Mucosa of rectum (tissue), 2 donors: ENCODE measurements around the gene CDIPT.
"Not testable (repeated sequence)": the region's sequence is repeated elsewhere in the genome, so short reads cannot be mapped to it uniquely, and the experiment has no call there.

Experiments used
- H3K27ac ChIP-seq, 2 donors: one replicate each; pipeline ENCODE4 v1.7.0; 2013; ENCODE audit warnings: inconsistent platforms in 2 of 2, low read depth in 2 of 2, low read length in 2 of 2
- H3K27me3 ChIP-seq, 2 donors: one replicate each; pipeline ENCODE4 v1.7.0; 2013; ENCODE audit warnings: low read length in 2 of 2; ENCODE audit not compliant: control insufficient read depth in 2 of 2, insufficient read depth in 2 of 2
- H3K36me3 ChIP-seq, 2 donors: one replicate each; pipeline ENCODE4 v1.7.0; 2013; ENCODE audit warnings: low read length in 2 of 2; ENCODE audit not compliant: control insufficient read depth in 2 of 2, insufficient read depth in 2 of 2
- H3K4me1 ChIP-seq, 2 donors: one replicate each; pipeline ENCODE4 v1.7.0; 2013; ENCODE audit warnings: low read length in 2 of 2, mild to moderate bottlenecking in 1 of 2; ENCODE audit not compliant: control insufficient read depth in 2 of 2, insufficient read depth in 2 of 2
- H3K4me3 ChIP-seq, 2 donors: one replicate each; pipeline ENCODE4 v1.7.0; 2013; ENCODE audit warnings: low read length in 2 of 2
- H3K9ac ChIP-seq, 2 donors: one replicate each; pipeline ENCODE4 v1.7.0; 2013; ENCODE audit warnings: low read length in 2 of 2, low read depth in 1 of 2, mild to moderate bottlenecking in 1 of 2
- H3K9me3 ChIP-seq, 2 donors: one replicate each; pipeline ENCODE4 v1.7.0; 2013; ENCODE audit warnings: low read length in 2 of 2; ENCODE audit not compliant: control insufficient read depth in 2 of 2
- donor health status: healthy.
- donor health status: Normal muscosa, but diverticular disease.

Gene CDIPT

DNA sequence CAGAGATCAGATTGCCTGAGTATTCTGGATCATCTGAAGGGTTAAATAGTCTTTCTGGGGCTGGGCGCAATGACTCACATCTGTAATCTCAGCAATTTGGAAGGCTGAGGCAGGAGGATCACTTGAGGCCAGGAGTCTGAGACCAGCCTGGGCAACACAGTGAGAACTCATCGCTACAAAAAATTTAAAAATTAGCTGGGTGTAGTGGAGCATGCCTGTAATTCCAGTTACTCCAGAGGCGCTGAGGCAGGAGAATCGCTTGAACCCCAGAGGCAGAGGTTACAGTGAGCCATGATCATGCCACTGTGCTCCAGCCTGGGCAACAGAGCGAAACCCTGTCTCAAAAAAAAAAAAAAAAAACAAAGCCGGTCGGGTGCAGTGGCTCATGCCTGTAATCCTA, 27.1 kb downstream of the CDIPT start:
- Histone ChIP-seq H3K27me3 (no peaks in the 10 kb centered on the region), H3K27ac (no peak overlapping the region), H3K9me3 (no peaks in the 10 kb centered on the region), H3K4me1 (no peaks in the 10 kb centered on the region), H3K36me3 (peaks cover 65 to 77% of the 10 kb centered on the region in 2 donors), H3K4me3 (no peak overlapping the region), H3K9ac (no peak overlapping the region)

DNA sequence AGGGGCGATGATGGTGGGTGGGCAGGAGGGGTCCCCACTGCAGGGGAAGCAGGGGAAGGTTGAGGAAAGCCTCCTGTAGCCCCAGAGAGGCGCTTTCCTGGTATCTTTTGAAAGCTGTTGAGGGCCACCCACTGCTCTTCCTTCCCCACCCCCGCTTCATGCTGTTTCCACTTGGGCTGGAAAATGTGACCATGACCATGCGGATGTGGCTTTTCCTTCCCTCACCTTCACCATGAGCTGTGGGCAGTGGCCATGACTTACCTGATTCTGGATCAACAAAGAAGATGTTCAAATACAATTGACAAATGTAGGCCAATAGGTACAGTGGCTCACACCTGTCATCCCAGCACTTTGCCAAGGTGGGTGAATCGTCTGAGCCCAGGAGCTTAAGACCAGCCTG, 28.9 kb downstream of the CDIPT start:
- Histone ChIP-seq H3K27ac (no peak overlapping the region), H3K9ac (no peak overlapping the region), H3K9me3 (no peaks in the 10 kb centered on the region), H3K27me3 (no peaks in the 10 kb centered on the region), H3K4me3 (no peak overlapping the region), H3K36me3 (peaks cover 64 to 70% of the 10 kb centered on the region in 2 donors), H3K4me1 (peaks cover 10 to 11% of the 10 kb centered on the region in 2 donors)

GRCh38 chr16:29833219-29833618, 29.8 kb downstream of the CDIPT start:
- not testable (repeated sequence) for H3K9me3 ChIP-seq, H3K4me3 ChIP-seq, H3K9ac ChIP-seq, H3K27ac ChIP-seq, H3K27me3 ChIP-seq
- peaks cover 55 to 63% of the 10 kb centered on the region in 2 donors for H3K36me3 ChIP-seq
- H3K4me1 ChIP-seq, result peaks cover 15 to 18% of the 10 kb centered on the region in 2 donors

DNA sequence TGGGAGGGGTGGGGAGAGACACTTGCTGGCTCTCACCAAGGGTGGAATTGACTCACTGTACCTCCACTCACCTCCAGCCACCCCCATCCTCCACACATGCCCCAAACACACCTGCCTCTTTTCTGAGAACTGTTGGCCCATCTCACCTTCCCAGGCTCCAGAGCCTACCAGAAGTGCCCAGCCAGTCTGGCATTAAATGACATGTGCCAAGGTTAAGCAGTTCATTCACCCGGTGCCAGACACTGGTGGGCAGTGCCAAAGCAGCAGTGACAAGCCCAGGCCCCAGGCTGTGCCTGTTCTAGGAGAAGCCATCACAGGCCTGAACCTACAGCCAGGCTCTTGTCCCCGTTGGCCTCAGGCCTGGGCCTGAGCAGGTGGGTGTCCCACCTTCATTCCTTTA, 31.5 kb downstream of the CDIPT start:
- H3K27ac ChIP-seq, result no peak overlapping the region
- peaks cover 26 to 30% of the 10 kb centered on the region in 2 donors for H3K4me1 ChIP-seq
- H3K9me3 ChIP-seq, result no peaks in the 10 kb centered on the region
- no peak overlapping the region for H3K9ac ChIP-seq
- H3K27me3 ChIP-seq, result no peaks in the 10 kb centered on the region
- no peak overlapping the region for H3K4me3 ChIP-seq
- peaks cover 42 to 53% of the 10 kb centered on the region in 2 donors for H3K36me3 ChIP-seq

DNA sequence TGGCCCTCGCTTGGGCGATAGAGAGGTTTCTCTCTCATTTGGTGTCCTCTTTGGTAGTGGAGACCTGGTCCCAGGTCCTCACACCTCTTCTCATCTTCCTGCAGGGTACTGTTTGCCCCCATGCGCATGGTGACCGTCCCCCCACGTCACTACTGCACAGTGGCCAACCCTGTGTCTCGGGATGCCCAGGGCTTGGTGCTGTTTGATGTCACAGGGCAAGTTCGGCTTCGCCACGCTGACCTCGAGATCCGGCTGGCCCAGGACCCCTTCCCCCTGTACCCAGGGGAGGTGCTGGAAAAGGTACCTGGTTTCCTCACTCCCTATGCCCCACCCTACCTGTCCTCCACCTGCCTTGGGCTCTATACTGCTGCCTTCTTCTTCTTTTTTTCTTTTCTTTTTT, 32.3 kb downstream of the CDIPT start:
- no peak overlapping the region for H3K4me3 ChIP-seq
- H3K27ac ChIP-seq, result peak overlapping the region in 1 of 2 donors; percentile 67
- no peaks in the 10 kb centered on the region for H3K27me3 ChIP-seq
- H3K9me3 ChIP-seq, result no peaks in the 10 kb centered on the region
- peaks cover 32 to 36% of the 10 kb centered on the region in 2 donors for H3K4me1 ChIP-seq
- no peak overlapping the region for H3K9ac ChIP-seq
- H3K36me3 ChIP-seq, result peaks cover 40 to 49% of the 10 kb centered on the region in 2 donors

GRCh38 chr16:29826342-29826695, 36.7 kb downstream of the CDIPT start:
- H3K9ac ChIP-seq, result peak overlapping the region in 1 of 2 donors; percentile 9
- peak overlapping the region in 1 of 2 donors; percentile 46 for H3K4me3 ChIP-seq
- peak overlapping the region; percentile 84 to 96 for H3K27ac ChIP-seq
- H3K27me3 ChIP-seq, result no peaks in the 10 kb centered on the region
- no peaks in the 10 kb centered on the region for H3K9me3 ChIP-seq
- peaks cover 14 to 19% of the 10 kb centered on the region in 2 donors for H3K36me3 ChIP-seq
- peaks cover 72 to 74% of the 10 kb centered on the region in 2 donors for H3K4me1 ChIP-seq

GRCh38 chr16:29825145-29826044, 37.6 kb downstream of the CDIPT start:
- H3K27ac ChIP-seq, result peak overlapping the region; percentile 84 to 96
- peaks cover 73 to 74% of the 10 kb centered on the region in 2 donors for H3K4me1 ChIP-seq
- H3K9ac ChIP-seq, result peak overlapping the region; percentile 9 to 63
- peak overlapping the region; percentile 25 to 46 for H3K4me3 ChIP-seq
- peaks cover 7 to 12% of the 10 kb centered on the region in 2 donors for H3K36me3 ChIP-seq
- H3K9me3 ChIP-seq, result no peaks in the 10 kb centered on the region
- H3K27me3 ChIP-seq, result no peaks in the 10 kb centered on the region

GRCh38 chr16:29824589-29825144, 38.4 kb downstream of the CDIPT start:
- Histone ChIP-seq H3K36me3 (peaks cover under 1 to 9% of the 10 kb centered on the region in 2 donors), H3K4me1 (peaks cover 70 to 72% of the 10 kb centered on the region in 2 donors), H3K9me3 (no peaks in the 10 kb centered on the region), H3K27me3 (no peaks in the 10 kb centered on the region), H3K27ac (peak overlapping the region; percentile 84 to 96), H3K9ac (peak overlapping the region in 1 of 2 donors; percentile 28), H3K4me3 (peak overlapping the region; percentile 25 to 46)

GRCh38 chr16:29821643-29822115, 41.3 kb downstream of the CDIPT start:
- H3K36me3 ChIP-seq, result peaks cover 0 to 13% of the 10 kb centered on the region in 2 donors

More at GRCh38 chr16:29821643-29822115, 41.3 kb downstream of the CDIPT start:
- Histone ChIP-seq H3K4me3 (peak overlapping the region; percentile 78 to 96), H3K4me1 (peaks cover 70 to 71% of the 10 kb centered on the region in 2 donors), H3K9ac (peak overlapping the region; percentile 85 to 92), H3K27ac (peak overlapping the region; percentile 96), H3K27me3 (no peaks in the 10 kb centered on the region), H3K9me3 (no peaks in the 10 kb centered on the region)
